ENCODE measurements around the gene FAM227A. TPM values are rescaled to one million over a fixed set of nuclear protein-coding genes. Genes with fewer than 3 reads are reported as not detected.

The FAM227A gene
- total and polyA plus RNA-seq, 2 of the 8 experiments (the other 6 are each of a cell fraction or from before 2014, with no cell fraction given): 2.1 to 3.9 TPM

DNA sequence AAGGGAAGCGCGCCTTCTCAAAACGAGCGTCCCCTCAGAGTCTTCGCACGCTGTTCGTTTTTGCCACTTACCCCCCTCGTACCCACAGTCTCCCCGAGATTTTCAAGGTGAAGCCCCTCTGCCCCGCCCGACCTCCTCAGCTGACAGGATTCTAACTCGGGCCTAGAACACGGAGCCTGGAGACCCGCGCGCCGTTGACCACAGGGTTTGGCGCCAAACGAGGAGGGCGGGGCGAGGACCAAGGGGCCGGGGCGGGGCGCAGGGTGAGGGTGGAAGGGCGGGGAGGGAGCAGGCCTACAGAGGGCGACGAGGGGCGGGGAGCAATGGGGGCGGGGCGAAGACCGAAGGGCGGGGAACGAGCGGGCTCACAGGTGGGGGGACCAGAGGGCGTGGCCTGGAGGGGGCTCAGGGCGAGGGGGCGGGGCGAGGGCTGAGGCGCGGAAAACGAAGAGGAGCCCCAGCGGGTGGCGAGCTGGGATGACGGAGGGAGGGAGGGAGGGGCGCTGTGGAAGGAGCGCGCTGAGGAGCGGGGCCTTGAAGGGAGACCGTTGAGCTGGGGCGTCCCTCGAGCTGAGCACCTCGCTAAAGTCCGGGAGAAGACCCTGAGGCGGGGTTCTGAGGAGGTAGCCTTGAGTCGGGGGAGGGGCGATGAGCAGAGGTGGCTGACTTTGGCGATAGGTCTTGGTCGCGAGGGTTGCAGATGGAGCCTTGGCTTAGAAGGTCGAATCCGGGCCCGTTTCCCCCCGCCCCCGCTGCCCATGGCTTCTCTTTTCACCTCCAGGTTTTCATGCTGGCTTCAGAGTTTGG lies 86.0 kb downstream of the FAM227A start, which contains the start of gene DMC1 (continued):
- no peak for TF ChIP-seq CBX5 (IDR thresholded peaks at IDR 0.05; ENCODE audit: low read depth, low read length)
- no peak for TF ChIP-seq SP2 (IDR thresholded peaks at IDR 0.05; ENCODE audit: low read length)
- TF ChIP-seq, protein P1, sequence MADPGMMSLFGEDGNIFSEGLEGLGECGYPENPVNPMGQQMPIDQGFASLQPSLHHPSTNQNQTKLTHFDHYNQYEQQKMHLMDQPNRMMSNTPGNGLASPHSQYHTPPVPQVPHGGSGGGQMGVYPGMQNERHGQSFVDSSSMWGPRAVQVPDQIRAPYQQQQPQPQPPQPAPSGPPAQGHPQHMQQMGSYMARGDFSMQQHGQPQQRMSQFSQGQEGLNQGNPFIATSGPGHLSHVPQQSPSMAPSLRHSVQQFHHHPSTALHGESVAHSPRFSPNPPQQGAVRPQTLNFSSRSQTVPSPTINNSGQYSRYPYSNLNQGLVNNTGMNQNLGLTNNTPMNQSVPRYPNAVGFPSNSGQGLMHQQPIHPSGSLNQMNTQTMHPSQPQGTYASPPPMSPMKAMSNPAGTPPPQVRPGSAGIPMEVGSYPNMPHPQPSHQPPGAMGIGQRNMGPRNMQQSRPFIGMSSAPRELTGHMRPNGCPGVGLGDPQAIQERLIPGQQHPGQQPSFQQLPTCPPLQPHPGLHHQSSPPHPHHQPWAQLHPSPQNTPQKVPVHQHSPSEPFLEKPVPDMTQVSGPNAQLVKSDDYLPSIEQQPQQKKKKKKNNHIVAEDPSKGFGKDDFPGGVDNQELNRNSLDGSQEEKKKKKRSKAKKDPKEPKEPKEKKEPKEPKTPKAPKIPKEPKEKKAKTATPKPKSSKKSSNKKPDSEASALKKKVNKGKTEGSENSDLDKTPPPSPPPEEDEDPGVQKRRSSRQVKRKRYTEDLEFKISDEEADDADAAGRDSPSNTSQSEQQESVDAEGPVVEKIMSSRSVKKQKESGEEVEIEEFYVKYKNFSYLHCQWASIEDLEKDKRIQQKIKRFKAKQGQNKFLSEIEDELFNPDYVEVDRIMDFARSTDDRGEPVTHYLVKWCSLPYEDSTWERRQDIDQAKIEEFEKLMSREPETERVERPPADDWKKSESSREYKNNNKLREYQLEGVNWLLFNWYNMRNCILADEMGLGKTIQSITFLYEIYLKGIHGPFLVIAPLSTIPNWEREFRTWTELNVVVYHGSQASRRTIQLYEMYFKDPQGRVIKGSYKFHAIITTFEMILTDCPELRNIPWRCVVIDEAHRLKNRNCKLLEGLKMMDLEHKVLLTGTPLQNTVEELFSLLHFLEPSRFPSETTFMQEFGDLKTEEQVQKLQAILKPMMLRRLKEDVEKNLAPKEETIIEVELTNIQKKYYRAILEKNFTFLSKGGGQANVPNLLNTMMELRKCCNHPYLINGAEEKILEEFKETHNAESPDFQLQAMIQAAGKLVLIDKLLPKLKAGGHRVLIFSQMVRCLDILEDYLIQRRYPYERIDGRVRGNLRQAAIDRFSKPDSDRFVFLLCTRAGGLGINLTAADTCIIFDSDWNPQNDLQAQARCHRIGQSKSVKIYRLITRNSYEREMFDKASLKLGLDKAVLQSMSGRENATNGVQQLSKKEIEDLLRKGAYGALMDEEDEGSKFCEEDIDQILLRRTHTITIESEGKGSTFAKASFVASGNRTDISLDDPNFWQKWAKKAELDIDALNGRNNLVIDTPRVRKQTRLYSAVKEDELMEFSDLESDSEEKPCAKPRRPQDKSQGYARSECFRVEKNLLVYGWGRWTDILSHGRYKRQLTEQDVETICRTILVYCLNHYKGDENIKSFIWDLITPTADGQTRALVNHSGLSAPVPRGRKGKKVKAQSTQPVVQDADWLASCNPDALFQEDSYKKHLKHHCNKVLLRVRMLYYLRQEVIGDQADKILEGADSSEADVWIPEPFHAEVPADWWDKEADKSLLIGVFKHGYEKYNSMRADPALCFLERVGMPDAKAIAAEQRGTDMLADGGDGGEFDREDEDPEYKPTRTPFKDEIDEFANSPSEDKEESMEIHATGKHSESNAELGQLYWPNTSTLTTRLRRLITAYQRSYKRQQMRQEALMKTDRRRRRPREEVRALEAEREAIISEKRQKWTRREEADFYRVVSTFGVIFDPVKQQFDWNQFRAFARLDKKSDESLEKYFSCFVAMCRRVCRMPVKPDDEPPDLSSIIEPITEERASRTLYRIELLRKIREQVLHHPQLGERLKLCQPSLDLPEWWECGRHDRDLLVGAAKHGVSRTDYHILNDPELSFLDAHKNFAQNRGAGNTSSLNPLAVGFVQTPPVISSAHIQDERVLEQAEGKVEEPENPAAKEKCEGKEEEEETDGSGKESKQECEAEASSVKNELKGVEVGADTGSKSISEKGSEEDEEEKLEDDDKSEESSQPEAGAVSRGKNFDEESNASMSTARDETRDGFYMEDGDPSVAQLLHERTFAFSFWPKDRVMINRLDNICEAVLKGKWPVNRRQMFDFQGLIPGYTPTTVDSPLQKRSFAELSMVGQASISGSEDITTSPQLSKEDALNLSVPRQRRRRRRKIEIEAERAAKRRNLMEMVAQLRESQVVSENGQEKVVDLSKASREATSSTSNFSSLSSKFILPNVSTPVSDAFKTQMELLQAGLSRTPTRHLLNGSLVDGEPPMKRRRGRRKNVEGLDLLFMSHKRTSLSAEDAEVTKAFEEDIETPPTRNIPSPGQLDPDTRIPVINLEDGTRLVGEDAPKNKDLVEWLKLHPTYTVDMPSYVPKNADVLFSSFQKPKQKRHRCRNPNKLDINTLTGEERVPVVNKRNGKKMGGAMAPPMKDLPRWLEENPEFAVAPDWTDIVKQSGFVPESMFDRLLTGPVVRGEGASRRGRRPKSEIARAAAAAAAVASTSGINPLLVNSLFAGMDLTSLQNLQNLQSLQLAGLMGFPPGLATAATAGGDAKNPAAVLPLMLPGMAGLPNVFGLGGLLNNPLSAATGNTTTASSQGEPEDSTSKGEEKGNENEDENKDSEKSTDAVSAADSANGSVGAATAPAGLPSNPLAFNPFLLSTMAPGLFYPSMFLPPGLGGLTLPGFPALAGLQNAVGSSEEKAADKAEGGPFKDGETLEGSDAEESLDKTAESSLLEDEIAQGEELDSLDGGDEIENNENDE (IDR thresholded peaks at IDR 0.05; ENCODE audit: insufficient replicate concordance, low read length): no peak
- TF ChIP-seq TAF7 (optimal IDR thresholded peaks at IDR 0.05; ENCODE audit: borderline replicate concordance, low read depth, low read length): peak; percentile 57
- peak; percentile 26; the same call in 1 of the 2 replicates for TF ChIP-seq TBP (IDR thresholded peaks at IDR 0.05; ENCODE audit: low read depth, low read length)
- TF ChIP-seq POLR2A (IDR thresholded peaks at IDR 0.05; ENCODE audit: control extremely low read depth in 1 of 2, low read depth in 2 of 2, low read length in 2 of 2): peak; percentile 58 to 80
- TF ChIP-seq SP1 (IDR thresholded peaks at IDR 0.05; ENCODE audit: low read depth, low read length): 0 out of 2 replicates have a peak, but pooled peaks have one; percentile 0
- no peak for TF ChIP-seq CTBP2 (IDR thresholded peaks at IDR 0.05; ENCODE audit: borderline replicate concordance, insufficient read depth, insufficient read length, low read length)
- TF ChIP-seq YY1 (IDR thresholded peaks at IDR 0.05; ENCODE audit: low read depth, low read length): no peak
- TF ChIP-seq KDM1A (IDR thresholded peaks at IDR 0.05; ENCODE audit: borderline replicate concordance, low read length): no peak
- no peak for TF ChIP-seq CEBPB (IDR thresholded peaks at IDR 0.05; ENCODE audit: low read depth, low read length)
